GM19395 (cell line): Measurements from ENCODE around the gene WTAP.
"Not testable (repeated sequence)": the region's sequence is repeated elsewhere in the genome, so short reads cannot be mapped to it uniquely, and the experiment has no call there.

Experiments
- ATAC-seq: cut with Tn5 transposase; IDR thresholded peaks from one replicate; pipeline ENCODE4 v1.9.1; 2021; ENCODE audit warnings: mild to moderate bottlenecking, moderate library complexity; ENCODE audit not compliant: unreplicated experiment

The WTAP gene

DNA sequence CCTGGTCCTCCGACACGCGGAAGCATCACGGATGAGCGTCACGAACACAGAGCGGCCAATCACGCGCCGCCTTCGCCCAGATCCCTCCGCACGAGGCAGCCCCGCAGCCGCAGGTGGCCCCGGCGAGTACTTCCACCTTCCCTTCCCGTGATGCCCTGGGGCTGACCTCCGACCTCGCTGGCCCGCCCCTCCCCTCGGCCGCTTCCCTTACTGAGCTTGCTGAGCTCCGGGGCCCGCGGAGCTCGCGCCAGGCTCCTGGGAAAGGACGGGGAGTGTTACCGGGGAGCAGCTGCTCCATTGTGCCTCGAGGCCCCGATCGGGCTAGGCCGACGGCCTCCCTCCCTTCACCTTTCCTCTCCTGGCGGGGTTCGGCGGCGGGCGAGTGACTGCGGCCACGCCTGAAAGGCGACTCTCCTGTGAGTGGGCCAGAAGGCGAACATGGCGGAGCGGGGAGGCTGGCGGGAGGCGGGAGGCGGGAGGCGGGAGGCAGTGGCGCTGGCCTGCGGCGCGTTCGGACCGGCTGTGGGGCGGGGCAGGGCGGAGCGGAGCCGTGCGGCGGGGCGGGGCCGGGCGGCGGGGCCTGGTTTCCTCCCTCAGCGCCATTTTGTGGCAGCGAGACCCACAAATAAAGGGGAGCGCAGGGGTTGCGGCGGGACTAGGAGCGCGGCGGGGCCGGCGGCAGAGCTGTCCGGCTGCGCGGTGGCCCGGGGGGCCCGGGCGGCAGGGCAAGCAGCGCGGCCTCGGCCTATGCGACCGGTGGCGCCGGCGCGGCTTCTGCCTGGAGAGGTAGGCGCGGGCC is at the start of gene WTAP:
TSS of gene WTAP (plus strand) at position 589 of the 799 bp plus-strand sequence. CDS start 8,760 bp downstream, outside the sequence.
- ATAC-seq = peak; percentile 83

DNA sequence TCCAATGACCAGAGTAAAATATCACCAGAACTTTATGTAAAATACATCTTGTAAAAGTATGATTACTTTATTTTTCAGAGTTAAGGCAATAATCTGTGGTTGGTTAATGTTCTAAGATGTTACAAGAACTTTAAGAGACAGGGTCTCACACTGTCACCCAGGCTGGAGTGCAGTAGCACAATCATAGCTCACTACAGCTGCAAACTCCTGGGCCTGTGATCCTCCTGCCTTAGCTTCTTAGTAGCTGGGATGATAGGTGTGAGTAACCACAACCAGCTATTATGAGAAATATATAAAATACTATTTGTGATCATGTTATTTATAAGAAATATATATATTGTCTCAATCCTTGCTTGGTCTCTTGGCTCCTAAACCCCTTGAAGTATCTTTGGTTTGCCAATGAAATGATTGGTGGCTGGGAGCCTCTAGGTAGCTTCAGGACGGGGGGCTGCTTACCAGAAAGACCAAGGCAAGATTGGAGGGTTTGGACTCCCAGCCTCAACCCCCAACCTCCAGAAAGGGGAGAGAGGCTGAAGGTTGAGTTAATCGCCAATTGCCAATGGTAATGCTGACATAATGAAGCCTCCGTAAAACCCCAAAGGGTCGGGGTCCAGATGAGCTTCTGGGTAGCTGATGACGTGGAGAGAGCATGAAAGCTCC is 49.7 kb upstream of the WTAP start:
- no peak for ATAC-seq

DNA sequence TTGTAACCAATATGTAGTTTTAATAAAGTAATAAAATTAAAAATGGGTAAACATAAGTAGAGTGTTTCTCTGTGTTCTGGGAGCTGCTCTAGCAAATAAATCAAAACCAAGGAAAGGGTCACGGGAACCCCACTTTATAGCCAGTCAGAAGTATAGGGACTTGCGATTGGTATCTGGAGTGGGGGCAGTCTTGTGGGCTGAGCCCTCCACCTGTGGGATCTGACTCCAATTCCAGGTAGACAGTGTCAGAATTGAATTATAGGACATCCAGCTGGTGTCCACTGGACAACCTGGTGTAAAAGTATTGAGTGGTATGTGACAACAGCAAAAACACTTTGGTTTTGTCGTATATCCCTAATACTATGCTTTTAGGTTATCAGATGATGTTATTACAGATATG is 48.7 kb upstream of the WTAP start:
- no peak for ATAC-seq

DNA sequence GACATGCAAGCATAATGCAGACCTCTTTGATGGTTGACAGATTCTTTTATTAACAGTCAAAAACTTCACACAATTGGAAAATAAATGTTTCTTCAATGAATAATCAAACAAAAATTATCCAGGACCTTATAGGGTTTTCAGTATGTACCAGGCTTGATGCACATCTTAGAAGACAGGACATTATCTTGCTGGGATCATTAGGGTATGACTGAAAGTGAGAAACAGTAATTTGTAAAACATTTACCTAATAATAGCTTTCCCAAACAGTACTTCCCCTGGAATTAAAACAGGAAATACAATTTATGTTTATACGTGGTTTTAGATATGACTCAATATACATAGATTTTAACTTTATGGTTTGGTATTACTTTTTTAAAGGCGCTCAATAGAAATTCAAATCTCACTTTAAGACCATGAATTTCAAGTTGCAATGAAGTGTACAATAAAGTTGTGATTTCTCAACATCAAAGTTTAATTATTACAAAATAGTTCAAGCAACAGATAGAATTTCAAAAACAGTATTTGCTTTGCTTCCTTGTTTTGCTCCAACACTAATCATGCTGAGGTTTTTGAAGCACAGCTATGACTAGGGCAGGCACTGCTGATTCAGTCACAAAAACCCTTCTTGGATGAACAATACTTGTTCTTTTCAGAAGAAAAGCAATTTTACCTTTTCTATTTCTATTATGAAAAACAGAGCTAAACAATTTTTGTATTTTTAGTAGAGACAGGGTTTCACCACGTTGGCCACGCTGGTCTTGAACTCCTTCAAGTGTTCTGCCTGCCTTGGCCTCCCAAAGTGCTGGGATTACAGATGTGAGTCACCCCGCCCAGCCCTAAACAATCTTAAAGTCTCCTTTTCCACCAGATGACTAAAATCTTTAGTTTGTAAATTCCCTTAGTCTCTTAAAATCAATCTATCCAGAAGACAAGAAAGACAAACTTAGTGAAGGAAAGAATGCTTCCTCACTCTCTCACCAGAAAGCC is 47.9 kb upstream of the WTAP start:
- ATAC-seq = no peak

DNA sequence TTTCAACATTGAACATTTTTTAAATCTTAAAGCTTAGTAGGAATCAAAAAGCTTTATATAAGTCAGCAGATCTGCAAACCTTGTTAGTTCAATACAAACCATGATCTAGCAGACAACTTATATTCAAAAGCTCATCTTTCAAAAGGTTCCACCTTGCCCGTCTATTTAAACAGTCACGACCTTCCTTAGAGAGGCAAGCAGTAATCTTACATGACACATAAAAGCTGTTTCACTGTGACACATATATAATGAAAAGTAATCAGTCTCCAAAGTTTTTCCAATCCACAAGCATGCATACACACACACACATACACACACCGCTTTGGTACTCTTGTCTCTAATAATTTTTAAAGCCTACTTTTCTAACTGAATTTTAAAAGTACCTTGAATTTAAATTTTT is 47.2 kb upstream of the WTAP start:
- ATAC-seq = no peak

DNA sequence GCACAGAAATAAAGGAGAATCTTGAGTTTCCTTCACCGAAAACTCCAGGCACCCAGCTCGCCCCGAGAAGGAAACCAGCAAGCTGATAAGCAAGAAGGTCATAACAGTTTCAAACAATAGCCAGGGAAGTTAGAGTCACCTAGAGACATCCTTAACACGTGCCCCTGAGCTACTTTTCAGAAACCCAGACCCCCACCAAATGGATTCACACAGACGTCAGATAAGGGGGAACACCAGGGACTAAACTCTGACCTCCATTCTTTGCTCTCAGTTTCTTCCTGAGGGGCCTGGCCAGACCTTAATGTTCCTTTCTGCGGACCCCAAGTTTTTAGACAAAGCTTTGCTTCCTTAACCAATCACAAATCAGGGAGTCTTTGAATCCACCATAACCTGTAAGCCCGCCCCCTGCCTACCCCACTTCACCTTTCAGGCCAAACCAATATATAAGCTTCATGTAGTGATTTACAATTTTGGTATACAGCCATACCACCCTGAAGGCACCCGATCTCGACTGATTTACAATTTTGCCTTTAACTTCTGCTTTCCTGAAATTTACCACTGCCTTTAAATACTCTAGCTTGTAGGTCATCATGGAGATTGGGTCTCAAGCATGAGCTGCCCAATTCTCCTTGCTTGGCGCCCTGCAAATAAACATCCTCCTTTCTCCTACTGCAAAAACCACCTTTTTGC is 46.0 kb upstream of the WTAP start:
- no peak for ATAC-seq

DNA sequence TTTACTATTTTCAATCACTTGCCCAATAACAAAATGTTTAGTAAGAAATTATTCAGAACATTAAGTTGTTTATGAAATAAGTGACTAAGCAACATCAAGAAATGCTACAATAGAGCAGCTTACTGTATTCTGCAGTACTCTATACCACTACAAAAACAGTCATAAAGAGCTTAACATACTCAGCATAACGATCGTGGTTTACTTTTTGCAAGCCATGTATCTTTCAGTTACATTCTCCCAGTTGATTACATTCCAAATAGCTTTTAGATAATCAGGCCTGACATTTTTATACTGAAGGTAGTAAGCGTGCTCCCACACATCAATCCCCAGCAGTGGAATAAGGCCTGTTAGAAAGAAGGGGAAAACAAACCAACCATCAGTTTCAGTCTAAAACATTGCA is 45.0 kb upstream of the WTAP start:
- ATAC-seq = no peak

DNA sequence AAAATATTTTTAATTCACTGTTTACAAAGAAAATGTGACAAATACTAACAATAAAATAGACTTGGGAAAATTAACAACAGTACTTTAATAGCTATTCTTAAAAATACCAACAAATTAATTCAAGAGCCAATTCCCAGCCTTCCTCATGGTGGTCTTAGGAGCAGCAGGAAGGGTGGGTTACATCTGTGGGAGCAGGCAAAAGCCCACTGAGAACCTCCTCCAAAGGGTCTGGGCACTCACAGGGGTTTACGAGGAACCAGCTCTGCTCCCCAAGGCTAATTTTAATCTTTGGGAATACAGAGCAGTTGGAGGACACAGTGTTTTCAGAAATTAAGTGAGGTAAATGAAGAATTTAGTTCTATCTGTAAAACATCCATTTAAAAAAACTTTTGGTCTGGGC is 44.5 kb upstream of the WTAP start:
- ATAC-seq = no peak

DNA sequence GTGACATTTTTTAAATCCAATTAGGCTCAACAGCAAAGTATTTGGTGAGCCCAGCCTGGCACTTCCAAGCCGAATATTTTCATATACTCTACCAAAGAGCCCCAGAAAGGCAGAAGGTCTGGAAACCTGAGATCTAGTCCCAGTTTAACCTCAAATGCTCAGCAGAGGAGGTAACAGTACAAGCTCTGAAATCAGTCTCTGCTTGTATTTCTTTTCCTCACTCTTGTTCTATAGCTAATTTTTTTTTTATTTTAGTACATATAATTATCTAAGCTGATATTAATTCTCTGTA is 43.3 kb upstream of the WTAP start:
- ATAC-seq = no peak

DNA sequence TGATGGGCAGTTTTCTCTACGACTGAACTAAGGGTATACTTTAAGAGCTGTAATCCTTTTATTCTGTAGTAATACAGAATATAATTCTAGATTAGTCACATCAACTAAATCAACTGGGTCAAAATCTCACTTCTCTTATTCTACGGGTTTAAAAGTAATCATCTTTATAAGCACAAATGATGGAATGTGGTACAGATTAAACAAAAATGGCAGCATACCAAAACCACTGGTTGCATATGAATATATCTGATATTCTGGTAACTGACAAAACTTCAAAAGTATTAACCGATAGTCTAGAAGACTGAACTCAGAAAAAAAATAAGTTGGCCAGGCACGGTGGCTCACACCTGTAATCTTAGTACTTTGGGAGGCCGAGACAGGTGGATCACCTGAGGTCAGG is 41.3 kb upstream of the WTAP start:
- ATAC-seq = no peak

DNA sequence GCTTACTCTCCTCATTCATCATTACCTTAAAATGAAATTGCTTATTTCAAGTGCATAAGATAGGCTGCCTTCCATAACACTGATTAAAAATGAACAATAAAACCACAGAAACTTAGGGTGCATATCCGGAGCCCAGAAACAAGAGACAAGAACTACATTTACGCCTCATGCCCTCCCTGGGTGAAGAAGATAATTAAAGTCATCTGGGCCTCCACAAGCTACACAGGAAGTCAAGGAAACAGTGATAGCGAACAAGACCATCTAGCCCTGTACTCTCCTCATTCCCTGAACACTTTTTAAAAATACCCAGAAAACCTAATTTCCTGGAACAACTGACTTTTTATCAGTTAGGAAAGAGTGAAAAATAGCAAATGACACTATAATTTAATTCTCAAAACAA is 40.6 kb upstream of the WTAP start:
- ATAC-seq = no peak

DNA sequence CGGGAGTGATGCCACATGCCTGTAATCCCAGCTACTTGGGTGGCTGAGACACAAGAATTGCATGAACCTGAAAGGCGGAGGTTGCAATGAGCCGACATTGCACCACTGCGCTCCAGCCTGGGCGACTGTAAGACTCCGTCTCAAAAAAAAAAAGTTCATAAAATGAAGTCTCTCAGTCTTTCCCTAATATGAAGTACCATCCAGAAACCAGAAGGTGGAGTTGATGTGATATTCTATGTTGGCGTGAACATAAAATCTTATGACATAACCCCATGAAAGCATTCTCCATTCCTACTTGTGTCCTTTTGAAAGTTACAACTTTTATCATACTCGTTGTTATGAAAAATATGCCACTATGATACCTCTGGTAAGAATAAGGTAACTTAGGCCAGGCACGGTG is 40.0 kb upstream of the WTAP start:
- ATAC-seq = no peak

DNA sequence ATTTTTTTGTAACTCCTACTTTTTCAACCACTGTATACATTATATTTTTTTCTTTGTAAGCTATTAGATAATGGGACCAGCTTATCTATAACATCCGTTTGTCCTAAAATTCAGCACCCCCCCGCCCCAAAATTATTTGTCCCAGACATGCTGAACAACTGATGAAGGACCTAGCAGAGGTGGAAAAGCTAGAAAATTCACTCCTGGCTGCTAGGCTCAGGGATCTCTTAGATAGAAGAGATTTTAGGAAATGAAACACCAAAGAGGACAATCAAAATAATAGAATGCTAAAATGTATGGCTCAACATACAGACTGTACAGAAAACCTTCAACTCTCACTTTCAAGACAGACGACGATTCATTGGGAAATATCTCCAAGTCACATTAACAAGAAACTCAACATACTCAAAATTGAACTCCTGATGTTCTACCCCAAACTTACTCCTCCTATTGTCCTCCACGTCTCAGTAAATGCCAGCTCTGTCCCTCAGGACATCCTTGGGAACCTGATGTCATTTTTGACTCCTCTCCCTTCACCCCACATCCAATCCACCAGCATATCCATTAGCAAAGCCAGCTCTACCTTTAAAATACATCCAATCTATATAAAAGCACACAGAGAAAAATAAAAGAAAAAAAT is 38.9 kb upstream of the WTAP start:
- ATAC-seq = no peak

DNA sequence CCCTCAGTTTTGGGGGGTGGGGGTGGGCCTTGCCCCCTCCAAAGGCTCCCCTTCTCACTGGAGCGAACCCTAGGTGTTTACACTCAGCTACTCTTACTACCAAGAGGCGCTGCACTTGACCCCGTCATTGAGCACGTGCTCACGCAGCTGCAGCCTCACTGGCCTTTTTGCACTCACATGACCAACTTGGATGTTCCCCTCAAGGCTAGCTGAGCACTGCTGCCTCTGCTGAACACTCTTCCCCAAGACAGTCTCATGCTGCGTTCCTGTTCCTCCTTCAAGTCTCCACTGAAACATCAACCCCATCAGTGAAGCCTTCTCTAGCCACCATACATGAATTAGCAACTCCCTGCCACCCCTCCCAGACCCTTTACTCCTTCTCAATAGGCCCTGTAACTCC is 38.3 kb upstream of the WTAP start:
- no peak for ATAC-seq

DNA sequence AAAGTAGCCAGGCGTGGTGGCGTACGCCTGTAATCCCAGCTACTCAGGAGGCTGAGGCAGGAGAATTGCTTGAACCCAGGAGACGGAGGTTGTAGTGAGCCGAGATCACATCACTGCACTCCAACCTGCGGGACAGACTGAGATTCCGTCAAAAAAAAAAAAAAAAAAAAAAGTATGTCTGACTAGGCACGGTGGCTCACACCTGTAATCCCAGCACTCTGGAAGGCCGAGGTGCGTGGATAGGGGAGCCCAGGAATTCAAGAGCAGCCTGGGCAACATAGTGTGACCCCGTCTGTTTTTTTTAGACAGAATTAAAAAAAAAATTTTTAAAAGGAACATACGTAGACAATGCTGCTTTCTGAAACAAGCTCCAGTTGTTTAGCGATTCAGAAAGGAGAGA is 37.2 kb upstream of the WTAP start:
- not testable (repeated sequence) for ATAC-seq

DNA sequence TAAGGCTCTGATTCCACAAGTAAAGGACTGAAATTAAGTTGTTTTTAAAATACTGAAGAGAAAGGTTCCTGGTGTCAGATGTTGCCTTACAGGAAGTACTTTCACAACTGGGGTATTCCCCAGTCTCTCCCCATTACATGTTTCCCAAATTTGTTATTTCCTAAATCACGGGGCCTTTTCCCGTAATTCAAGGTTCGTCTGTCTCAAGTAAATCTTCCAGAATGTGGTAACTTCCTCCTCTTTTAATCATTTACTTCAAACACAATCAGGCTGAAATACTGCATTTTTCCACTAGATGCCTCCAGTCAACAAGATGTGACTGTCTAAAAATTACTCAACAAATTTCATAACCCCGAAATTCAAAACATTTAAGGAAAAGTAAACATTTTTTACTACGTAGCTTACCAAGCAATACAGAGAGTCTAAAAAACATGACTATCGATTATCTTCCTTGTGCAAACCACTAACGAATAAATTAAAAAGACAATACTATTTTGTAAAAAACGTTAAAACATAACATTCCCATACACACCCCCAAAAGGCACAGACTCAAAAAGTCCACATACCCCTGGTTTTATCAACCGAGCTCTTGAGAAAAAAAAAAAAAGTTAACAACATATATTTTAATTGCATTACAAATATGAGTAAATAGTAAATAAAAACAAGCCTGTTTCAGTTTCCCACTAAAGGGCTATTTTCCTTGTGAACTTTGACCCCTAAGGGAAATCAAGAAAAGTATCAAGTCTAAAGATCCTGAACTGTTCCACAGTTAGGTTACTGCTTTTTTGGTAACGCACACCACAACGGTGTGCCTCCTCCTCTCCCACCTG is 36.0 kb upstream of the WTAP start:
- no peak for ATAC-seq

DNA sequence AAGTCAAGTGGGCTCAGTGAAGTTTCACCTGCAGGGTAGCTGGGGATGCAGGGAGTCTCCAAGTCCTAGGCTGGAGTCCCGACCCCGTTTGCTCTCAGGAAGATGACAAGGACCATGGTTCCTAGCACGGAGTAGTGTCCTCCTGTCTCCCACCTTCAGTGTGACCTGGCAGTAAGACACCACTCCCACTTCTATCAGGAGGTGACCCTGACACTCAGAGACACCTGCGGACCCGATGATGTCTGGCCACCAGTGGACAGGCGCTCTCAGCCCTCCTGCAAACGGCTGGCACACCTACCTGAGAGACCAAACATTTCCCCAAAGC is 35.4 kb upstream of the WTAP start:
- ATAC-seq = no peak

DNA sequence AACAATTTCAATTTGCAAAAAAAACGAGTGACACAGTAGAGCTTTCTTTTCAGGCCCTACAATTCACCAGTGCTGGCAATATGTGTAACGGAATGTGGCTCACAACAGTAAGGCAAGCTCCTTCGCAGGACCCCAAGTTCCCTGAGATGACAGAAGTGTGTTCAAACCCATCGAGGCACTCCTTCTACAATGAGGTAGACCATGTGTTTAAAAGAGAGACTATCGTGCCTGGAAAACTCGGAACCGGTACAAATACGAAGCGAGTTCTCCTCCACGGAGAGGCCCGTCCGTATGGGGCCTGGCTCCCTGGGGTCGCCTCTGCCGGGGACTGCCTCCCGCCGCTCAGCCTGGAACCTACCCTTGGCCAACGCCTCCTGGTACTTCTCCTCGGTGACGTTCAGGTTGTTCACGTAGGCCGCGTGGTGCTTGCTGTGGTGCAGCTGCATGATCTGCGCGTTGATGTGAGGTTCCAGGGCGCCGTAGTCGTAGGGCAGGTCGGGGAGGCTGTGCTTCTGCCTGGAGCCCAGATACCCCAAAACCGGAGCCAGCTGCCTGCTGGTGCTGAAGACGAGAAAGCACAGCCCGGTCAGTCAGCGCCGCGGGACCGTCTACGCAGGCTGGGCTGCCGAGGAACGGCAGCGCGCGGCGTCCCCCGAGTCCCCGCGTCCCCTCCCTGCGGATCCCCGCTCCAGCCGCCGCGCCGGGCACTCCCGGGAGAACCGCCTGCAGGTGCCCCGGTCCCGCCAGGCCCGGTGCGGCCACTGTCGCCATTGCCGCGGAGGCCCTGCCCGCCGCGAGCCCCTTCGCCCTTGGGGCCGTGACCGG is 34.8 kb upstream of the WTAP start:
- peak; percentile 42 for ATAC-seq
